ENCODE measurements around the gene ENKUR.

GRCh38 chr10:24968349-24968748, 47.6 kb downstream of the ENKUR start:
- TF ChIP-seq CTCF (IDR thresholded peaks at IDR 0.05) = no peak
- no peak for TF ChIP-seq POLR2A (IDR thresholded peaks at IDR 0.05)
